HG02852 (cell line): ENCODE measurements around the gene MYDGF.

Experiments used
- ATAC-seq: cut with Tn5 transposase; IDR thresholded peaks from one replicate; pipeline ENCODE4 v1.9.1; 2021; ENCODE audit warnings: mild to moderate bottlenecking, moderate library complexity; ENCODE audit not compliant: unreplicated experiment

The MYDGF gene

GRCh38 chr19:4676955-4677731 is 7.0 kb upstream of the MYDGF start:
- ATAC-seq: no peak

- ATAC-seq: no peak
Measured at GRCh38 chr19:4675346-4675745, 5.2 kb upstream of the MYDGF start.

- ATAC-seq: no peak
Measured at GRCh38 chr19:4673726-4674125, 3.6 kb upstream of the MYDGF start.

GRCh38 chr19:4673216-4673615 is 3.1 kb upstream of the MYDGF start:
- no peak for ATAC-seq

- no peak for ATAC-seq
Measured at GRCh38 chr19:4671185-4671851, 1.2 kb upstream of the MYDGF start.

GRCh38 chr19:4664642-4665041 is 5.5 kb downstream of the MYDGF start:
- ATAC-seq: no peak

GRCh38 chr19:4662812-4663211 is 7.3 kb downstream of the MYDGF start:
- ATAC-seq: no peak

GRCh38 chr19:4662020-4662695 is 8.0 kb downstream of the MYDGF start:
- no peak for ATAC-seq

- ATAC-seq: no peak
Measured at GRCh38 chr19:4660993-4661392, 9.1 kb downstream of the MYDGF start.

GRCh38 chr19:4660181-4660791 is 9.9 kb downstream of the MYDGF start:
- no peak for ATAC-seq

- ATAC-seq: no peak
Measured at GRCh38 chr19:4657835-4658234, 12.3 kb downstream of the MYDGF start.

GRCh38 chr19:4657262-4657661 is 12.9 kb downstream of the MYDGF start:
- ATAC-seq: no peak

GRCh38 chr19:4656102-4656501 is 14.0 kb downstream of the MYDGF start:
- no peak for ATAC-seq

- no peak for ATAC-seq
Measured at GRCh38 chr19:4654437-4655361, 15.4 kb downstream of the MYDGF start.

- no peak for ATAC-seq
Measured at GRCh38 chr19:4653793-4654436, 16.2 kb downstream of the MYDGF start.

GRCh38 chr19:4652075-4652474 is 18.1 kb downstream of the MYDGF start:
- ATAC-seq: no peak

GRCh38 chr19:4650159-4650558 is 20.0 kb downstream of the MYDGF start:
- no peak for ATAC-seq

- ATAC-seq: no peak
Measured at GRCh38 chr19:4649392-4650047, 20.6 kb downstream of the MYDGF start.
